HepG2 (cell line): ENCODE data around the gene STUB1. TPM values are rescaled to one million over a fixed set of nuclear protein-coding genes. Genes with fewer than 3 reads are reported as not detected.

Source experiments
- BCL3 ChIP-seq: sonication (generic); formaldehyde crosslinking; IDR thresholded peaks from 2 replicates; pipeline ENCODE4 v1.5.1; 2020; ENCODE audit warnings: mild to moderate bottlenecking, missing genetic modification reagents, moderate library complexity
- DPF2 ChIP-seq: sonication (generic); formaldehyde crosslinking; IDR thresholded peaks from 2 replicates; pipeline ENCODE4 v1.4.0; 2020; ENCODE audit warnings: mild to moderate bottlenecking, low read depth, missing genetic modification reagents, borderline replicate concordance
- E2F2 ChIP-seq: sonication (generic); formaldehyde crosslinking; IDR thresholded peaks from 2 replicates; pipeline ENCODE4 v1.4.0; 2020; ENCODE audit warnings: missing genetic modification reagents, borderline replicate concordance
- EHMT2 ChIP-seq: fragments of 200-600 bp; sonication (generic); IDR thresholded peaks from 2 replicates; pipeline ENCODE4 v1.7.0; 2017; ENCODE audit warnings: antibody characterized with exemption, low read depth, low read length, borderline replicate concordance
- GABPA ChIP-seq, 2 experiments: IDR thresholded peaks; 2 replicates each; pipeline ENCODE4 v1.6.1; 2011 to 2016; ENCODE audit warnings: low read depth in 2 of 2, low read length in 1 of 2, missing biosample characterization in 1 of 2, missing genetic modification characterization in 1 of 2
- IRF1 ChIP-seq: sonication (generic); formaldehyde crosslinking; IDR thresholded peaks from 2 replicates; pipeline ENCODE4 v1.4.0; 2020; ENCODE audit warnings: low read depth, mild to moderate bottlenecking, missing genetic modification reagents
- IRF2 ChIP-seq: IDR thresholded peaks from 2 replicates; pipeline ENCODE4 v1.6.1; 2018; ENCODE audit warnings: missing genetic modification reagents, missing compliant biosample characterization
- MZF1 ChIP-seq: sonication (generic); formaldehyde crosslinking; IDR thresholded peaks from 2 replicates; pipeline ENCODE4 v1.8.1; 2023; ENCODE audit warnings: mild to moderate bottlenecking, missing genetic modification reagents, borderline replicate concordance
- SIX4 ChIP-seq: sonication (generic); formaldehyde crosslinking; IDR thresholded peaks from 2 replicates; pipeline ENCODE4 v1.4.0; 2020; ENCODE audit warnings: missing genetic modification reagents
- TCF7 ChIP-seq: sonication (generic); IDR thresholded peaks from 2 replicates; pipeline ENCODE4 v1.6.1; 2016; ENCODE audit warnings: antibody characterized with exemption, low read depth
- TCF7L2 ChIP-seq: IDR thresholded peaks from 2 replicates; pipeline ENCODE4 v1.6.1; 2011; ENCODE audit warnings: mild to moderate bottlenecking, low read depth, low read length, moderate library complexity
- THRA ChIP-seq: sonication (generic); formaldehyde crosslinking; IDR thresholded peaks from 2 replicates; pipeline ENCODE4 v1.4.0; 2020; ENCODE audit warnings: missing genetic modification reagents, borderline replicate concordance
- XBP1 ChIP-seq: sonication (generic); formaldehyde crosslinking; IDR thresholded peaks from 2 replicates; pipeline ENCODE4 v1.5.0; 2020; ENCODE audit warnings: missing genetic modification reagents
- ZBTB21 ChIP-seq: sonication (generic); formaldehyde crosslinking; IDR thresholded peaks from 2 replicates; pipeline ENCODE4 v1.4.0; 2020; ENCODE audit warnings: missing genetic modification reagents
- ZFP1 ChIP-seq: IDR thresholded peaks from 2 replicates; pipeline ENCODE4 v1.6.1; 2016
- ZNF570 ChIP-seq: sonication (generic); formaldehyde crosslinking; IDR thresholded peaks from 2 replicates; pipeline ENCODE4 v1.4.0; 2020; ENCODE audit warnings: mild to moderate bottlenecking, missing genetic modification reagents, borderline replicate concordance
- ZNF572 ChIP-seq: sonication (generic); formaldehyde crosslinking; IDR thresholded peaks from 2 replicates; pipeline ENCODE4 v1.5.1; 2020; ENCODE audit warnings: mild to moderate bottlenecking, missing genetic modification reagents
- ZNF574 ChIP-seq: sonication (generic); formaldehyde crosslinking; IDR thresholded peaks from 2 replicates; pipeline ENCODE4 v1.4.0; 2020; ENCODE audit warnings: missing genetic modification reagents
- ZNF687 ChIP-seq: sonication (generic); formaldehyde crosslinking; IDR thresholded peaks from 2 replicates; pipeline ENCODE4 v1.5.1; 2020; ENCODE audit warnings: mild to moderate bottlenecking, missing genetic modification reagents, moderate library complexity
- polyA plus RNA-seq, 8 experiments: library from polyadenylated mRNA; depleted of rRNA in 3 of 8; stranded (reverse) in 7 of 8; unstranded in 1 of 8; fragments of >200 nt; fragmentation: Illumina TruSeq in 4 of 8; extraction: Trizol in 4 of 8; gene quantifications; 2 replicates each; pipeline versions ENCODE4 v1.2.1 to v1.2.3, GENCODE V29; 2011 to 2016; ENCODE audit warnings: low read depth in 4 of 8, missing spikeins in 1 of 8, mixed read lengths in 1 of 8; ENCODE audit not compliant: insufficient read depth in 1 of 8
- total RNA-seq, 5 experiments: library from RNA; depleted of rRNA; stranded (reverse); fragments of >200 nt; fragmentation: Illumina TruSeq; extraction: Trizol; gene quantifications; 2 replicates each; pipeline ENCODE4 v1.2.3, GENCODE V29; 2016; ENCODE audit warnings: low read depth in 1 of 5

Gene STUB1
- total and polyA plus RNA-seq, 2 of the 13 experiments (the other 11 are each of a cell fraction or from before 2014, with no cell fraction given): 52.9 to 78.2 TPM

GRCh38 chr16:716200-716568 lies 36.0 kb downstream of the STUB1 start (continued):
- TF ChIP-seq ZNF572 (CRISPR knock-in tag) (no peak), IRF2 (CRISPR knock-in tag) (no peak), THRA (CRISPR knock-in tag) (no peak), MZF1 (no peak), GABPA (IDR thresholded peaks at IDR 0.05; ENCODE audit: low read depth, low read length) (no peak), GABPA (CRISPR knock-in tag; IDR thresholded peaks at IDR 0.05; ENCODE audit: low read depth) (no peak), SIX4 (CRISPR knock-in tag) (no peak), ZFP1 (CRISPR knock-in tag) (no peak), ZBTB21 (CRISPR knock-in tag) (no peak), ZNF570 (CRISPR knock-in tag) (no peak), TCF7L2 (no peak), ZNF574 (no peak), ZNF687 (peak; percentile 8; the same call in 1 of the 2 replicates), BCL3 (CRISPR knock-in tag) (no peak), DPF2 (CRISPR knock-in tag) (no peak), E2F2 (no peak), IRF1 (no peak), XBP1 (CRISPR knock-in tag) (no peak), EHMT2 (no peak), TCF7 (no peak)
